PC-9 (cell line): Measurements from ENCODE around the gene TMEM234.
"Not testable (repeated sequence)": the region's sequence is repeated elsewhere in the genome, so short reads cannot be mapped to it uniquely, and the experiment has no call there.

Experiments used
- EZH2 ChIP-seq: fragments of 200-600 bp; sonication (generic); IDR thresholded peaks from 2 replicates; pipeline ENCODE4 v1.8.0; 2017; ENCODE audit warnings: antibody characterized with exemption, low read depth
- TF ChIP-seq, protein P1 (sequence below): fragments of 200-600 bp; sonication (generic); conservative IDR thresholded peaks from 2 replicates; pipeline ENCODE4 v1.6.1; 2017; ENCODE audit warnings: mixed run types, antibody characterized with exemption, mild to moderate bottlenecking, moderate library complexity

DNA sequence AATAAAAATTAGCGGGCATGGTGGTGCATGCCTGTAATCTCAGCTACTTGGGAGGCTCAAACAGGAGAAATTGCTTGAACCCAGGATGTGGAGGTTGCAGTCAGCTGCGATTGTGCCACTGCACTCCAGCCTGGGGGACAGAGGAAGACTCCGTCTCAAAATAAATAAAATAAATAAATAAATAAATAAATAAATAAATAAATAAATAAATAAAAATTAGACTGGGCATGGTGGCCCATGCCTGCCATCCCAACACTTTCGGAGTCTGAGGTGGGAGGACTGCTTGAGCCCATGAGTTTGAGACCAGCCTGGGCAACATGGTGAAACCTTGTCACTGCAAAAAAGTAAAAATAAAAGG is 41.1 kb upstream of the TMEM234 start:
- TF ChIP-seq, protein P1, sequence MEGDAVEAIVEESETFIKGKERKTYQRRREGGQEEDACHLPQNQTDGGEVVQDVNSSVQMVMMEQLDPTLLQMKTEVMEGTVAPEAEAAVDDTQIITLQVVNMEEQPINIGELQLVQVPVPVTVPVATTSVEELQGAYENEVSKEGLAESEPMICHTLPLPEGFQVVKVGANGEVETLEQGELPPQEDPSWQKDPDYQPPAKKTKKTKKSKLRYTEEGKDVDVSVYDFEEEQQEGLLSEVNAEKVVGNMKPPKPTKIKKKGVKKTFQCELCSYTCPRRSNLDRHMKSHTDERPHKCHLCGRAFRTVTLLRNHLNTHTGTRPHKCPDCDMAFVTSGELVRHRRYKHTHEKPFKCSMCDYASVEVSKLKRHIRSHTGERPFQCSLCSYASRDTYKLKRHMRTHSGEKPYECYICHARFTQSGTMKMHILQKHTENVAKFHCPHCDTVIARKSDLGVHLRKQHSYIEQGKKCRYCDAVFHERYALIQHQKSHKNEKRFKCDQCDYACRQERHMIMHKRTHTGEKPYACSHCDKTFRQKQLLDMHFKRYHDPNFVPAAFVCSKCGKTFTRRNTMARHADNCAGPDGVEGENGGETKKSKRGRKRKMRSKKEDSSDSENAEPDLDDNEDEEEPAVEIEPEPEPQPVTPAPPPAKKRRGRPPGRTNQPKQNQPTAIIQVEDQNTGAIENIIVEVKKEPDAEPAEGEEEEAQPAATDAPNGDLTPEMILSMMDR: not testable (repeated sequence)
- not testable (repeated sequence) for TF ChIP-seq EZH2
